Prostate gland (tissue), 2 donors: ENCODE results near the gene MMP17. TPM values are rescaled to one million over a fixed set of nuclear protein-coding genes. Genes with fewer than 3 reads are reported as not detected.

Experiments used
- DNase-seq: peaks from one replicate; pipeline ENCODE4 v3.0.0-alpha.2; 2019; ENCODE audit warnings: low spot score
- H3K27ac ChIP-seq, 2 donors: fragments of 200-600 bp; sonication (generic); 2 replicates each; pipeline ENCODE4 v1.5.1; 2017 to 2019
- H3K27me3 ChIP-seq: fragments of 200-600 bp; sonication (generic); replicated peaks from 2 replicates; pipeline ENCODE4 v1.5.1; 2019; ENCODE audit not compliant: insufficient read depth
- H3K36me3 ChIP-seq, 2 donors: fragments of 200-600 bp; sonication (generic); 1 replicate in 1 of 2; 2 replicates in 1 of 2; pipeline versions ENCODE4 v1.5.1 to v1.8.1; 2017 to 2019
- H3K4me1 ChIP-seq: fragments of 200-600 bp; sonication (generic); replicated peaks from 2 replicates; pipeline ENCODE4 v1.5.1; 2019
- H3K4me3 ChIP-seq, 2 donors: fragments of 200-600 bp; sonication (generic); 2 replicates each; pipeline ENCODE4 v1.5.1; 2017 to 2019
- H3K9me3 ChIP-seq: fragments of 200-600 bp; sonication (generic); 2 replicates; pipeline ENCODE4 v1.5.1; 2017
- POLR2A ChIP-seq: fragments of 450-650 bp; IDR thresholded peaks from one replicate; pipeline ENCODE4 v1.6.1; 2016; ENCODE audit warnings: antibody characterized with exemption, mild to moderate bottlenecking
- POLR2AphosphoS5 ChIP-seq: sonication (generic); formaldehyde crosslinking; IDR thresholded peaks from one replicate; pipeline ENCODE4 v1.6.1; 2017; ENCODE audit warnings: antibody characterized with exemption
- WGBS: methylation state at CpG from one replicate; pipeline ENCODE4 v1.1.5; 2018; 5-methylcytosine and 5-hydroxymethylcytosine counted together
- intact Hi-C: fragments of 100-400 bp; cut with DNase I; formaldehyde crosslinking; loops from one replicate; pipeline ENCODE4 v1.14.2; 2022
- total RNA-seq, 2 donors: library from RNA; depleted of rRNA; stranded (reverse); fragments of >200 nt; gene quantifications; one replicate each; pipeline ENCODE4 v1.1.0, GENCODE V29; 2016
- TF ChIP-seq, protein P1 (sequence below), 4 experiments: fragments of 200-600 bp in 2 of 4; fragments of 450-650 bp in 2 of 4; sonication (generic) in 2 of 4; IDR thresholded peaks; 1 replicate in 3 of 4; 2 replicates in 1 of 4; pipeline ENCODE4 v1.5.1; 2016 to 2019; ENCODE audit warnings: antibody characterized with exemption in 4 of 4, mild to moderate bottlenecking in 2 of 4, moderate library complexity in 2 of 4

MMP17 gene
- total RNA-seq, 2 donors from 2014 or later: 1.1 to 35.7 TPM

GRCh38 chr12:131824450-131824849 is 3.7 kb upstream of the MMP17 start:
- no peak for DNase-seq
- Histone ChIP-seq H3K4me3 (no peak overlapping the region), H3K9me3 (no peaks in the 10 kb centered on the region), H3K4me1 (peaks cover 4% of the 10 kb centered on the region), H3K27ac (no peak overlapping the region), H3K27me3 (no peaks in the 10 kb centered on the region), H3K36me3 (no peaks in the 10 kb centered on the region)
- 92% methylated on average over 6 of the region's 6 CpGs for WGBS
- intact Hi-C loops: no loop called here
- TF ChIP-seq POLR2AphosphoS5 (no peak), POLR2A (no peak)
- TF ChIP-seq, protein P1, sequence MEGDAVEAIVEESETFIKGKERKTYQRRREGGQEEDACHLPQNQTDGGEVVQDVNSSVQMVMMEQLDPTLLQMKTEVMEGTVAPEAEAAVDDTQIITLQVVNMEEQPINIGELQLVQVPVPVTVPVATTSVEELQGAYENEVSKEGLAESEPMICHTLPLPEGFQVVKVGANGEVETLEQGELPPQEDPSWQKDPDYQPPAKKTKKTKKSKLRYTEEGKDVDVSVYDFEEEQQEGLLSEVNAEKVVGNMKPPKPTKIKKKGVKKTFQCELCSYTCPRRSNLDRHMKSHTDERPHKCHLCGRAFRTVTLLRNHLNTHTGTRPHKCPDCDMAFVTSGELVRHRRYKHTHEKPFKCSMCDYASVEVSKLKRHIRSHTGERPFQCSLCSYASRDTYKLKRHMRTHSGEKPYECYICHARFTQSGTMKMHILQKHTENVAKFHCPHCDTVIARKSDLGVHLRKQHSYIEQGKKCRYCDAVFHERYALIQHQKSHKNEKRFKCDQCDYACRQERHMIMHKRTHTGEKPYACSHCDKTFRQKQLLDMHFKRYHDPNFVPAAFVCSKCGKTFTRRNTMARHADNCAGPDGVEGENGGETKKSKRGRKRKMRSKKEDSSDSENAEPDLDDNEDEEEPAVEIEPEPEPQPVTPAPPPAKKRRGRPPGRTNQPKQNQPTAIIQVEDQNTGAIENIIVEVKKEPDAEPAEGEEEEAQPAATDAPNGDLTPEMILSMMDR (IDR thresholded peaks at IDR 0.05): no peak

DNA sequence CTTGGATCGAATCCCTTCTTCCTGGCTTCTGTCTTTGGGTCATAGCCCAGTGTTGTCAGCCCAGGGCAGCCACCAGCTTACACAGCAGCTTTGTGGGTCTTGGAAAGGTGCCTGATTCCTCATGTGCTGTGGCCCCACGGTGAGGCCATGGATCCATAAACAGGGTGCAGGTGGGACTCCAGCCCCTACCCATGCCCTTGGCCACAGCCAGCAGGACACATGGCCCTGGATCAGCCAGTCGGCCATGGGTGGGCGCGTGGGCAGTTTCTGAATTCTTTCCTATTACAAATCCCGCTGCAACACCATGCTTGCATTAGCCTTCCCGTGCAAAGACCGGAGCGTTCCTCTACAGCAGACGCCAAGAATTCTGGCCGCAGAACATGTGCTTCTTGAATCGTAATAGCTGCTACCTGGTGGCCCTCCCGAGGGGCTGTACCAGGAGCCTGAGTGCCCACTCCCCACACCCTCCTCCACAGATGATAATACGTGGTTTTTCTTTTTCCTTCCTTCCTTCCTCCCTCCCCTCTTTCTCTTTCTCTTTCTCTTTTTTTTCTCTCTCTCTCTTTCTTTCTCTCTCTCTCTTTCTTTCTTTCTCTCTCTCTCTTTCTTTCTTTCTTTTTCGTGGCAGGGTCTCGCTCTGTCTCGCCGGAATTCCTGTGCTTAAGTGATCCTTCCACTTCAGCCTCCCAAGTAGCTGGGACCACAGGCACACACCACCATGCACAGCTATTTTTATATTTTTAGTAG is 2.9 kb upstream of the MMP17 start:
- 52% methylated on average over 17 of the region's 18 CpGs for WGBS
- H3K36me3 ChIP-seq: no peaks in the 10 kb centered on the region
- no peak overlapping the region for H3K27ac ChIP-seq
- intact Hi-C loops: no loop called here
- peaks cover 4% of the 10 kb centered on the region for H3K4me1 ChIP-seq
- no peak overlapping the region for H3K4me3 ChIP-seq
- H3K27me3 ChIP-seq: no peaks in the 10 kb centered on the region
- TF ChIP-seq POLR2A (no peak), POLR2AphosphoS5 (no peak)
- TF ChIP-seq, protein P1 (IDR thresholded peaks at IDR 0.05): no peak
- H3K9me3 ChIP-seq: no peaks in the 10 kb centered on the region
- DNase-seq: no peak

- Histone ChIP-seq H3K27me3 (no peaks in the 10 kb centered on the region), H3K4me3 (no peak overlapping the region), H3K36me3 (no peaks in the 10 kb centered on the region), H3K9me3 (no peaks in the 10 kb centered on the region), H3K4me1 (peaks cover 14% of the 10 kb centered on the region), H3K27ac (no peak overlapping the region)
- WGBS: 74% methylated on average over 23 of the region's 23 CpGs
- intact Hi-C loops: no loop called here
- TF ChIP-seq, protein P1 (IDR thresholded peaks at IDR 0.05): no peak
- TF ChIP-seq POLR2AphosphoS5: no peak
- no peak for TF ChIP-seq POLR2A
- no peak for DNase-seq
Measured at GRCh38 chr12:131826097-131826928, 1.9 kb upstream of the MMP17 start.

GRCh38 chr12:131828671-131829355 is 620 bp downstream of the MMP17 start:
- H3K4me1 ChIP-seq: peaks cover 14% of the 10 kb centered on the region
- TF ChIP-seq POLR2AphosphoS5 (no peak), POLR2A (no peak)
- TF ChIP-seq, protein P1 (IDR thresholded peaks at IDR 0.05): no peak

More at GRCh38 chr12:131828671-131829355, 620 bp downstream of the MMP17 start:
- no peaks in the 10 kb centered on the region for H3K36me3 ChIP-seq
- H3K9me3 ChIP-seq: no peaks in the 10 kb centered on the region
- H3K27ac ChIP-seq: no peak overlapping the region
- no peak for DNase-seq
- intact Hi-C loops: no loop called here
- peak overlapping the region; percentile 22 to 34 for H3K4me3 ChIP-seq
- 1% methylated on average over 34 of the region's 64 CpGs for WGBS
- H3K27me3 ChIP-seq: peaks cover 9% of the 10 kb centered on the region
